ENCODE measurements around the gene PRRT2.

Gene PRRT2

GRCh38 chr16:29802416-29802935 is 9.5 kb upstream of the PRRT2 start:
- Histone ChIP-seq H3K27ac (peak overlapping the region; percentile 94), H3K27me3 (ENCODE audit: insufficient read depth, low read depth, severe bottlenecking) (no peaks in the 10 kb centered on the region), H3K9me3 (ENCODE audit: severe bottlenecking) (no peaks in the 10 kb centered on the region), H3K4me3 (ENCODE audit: low read depth, low read length) (no peak overlapping the region), H3K36me3 (peaks cover 77% of the 10 kb centered on the region)
- TF ChIP-seq CTCF (IDR thresholded peaks at IDR 0.05; ENCODE audit: low read depth, low read length) = no peak
- no peak for DNase-seq

GRCh38 chr16:29804020-29804419 is 8.0 kb upstream of the PRRT2 start:
- H3K9me3 ChIP-seq (ENCODE audit: severe bottlenecking) = no peaks in the 10 kb centered on the region
- peaks cover 77% of the 10 kb centered on the region for H3K36me3 ChIP-seq
- no peak overlapping the region for H3K4me3 ChIP-seq (ENCODE audit: low read depth, low read length)
- H3K27me3 ChIP-seq (ENCODE audit: insufficient read depth, low read depth, severe bottlenecking) = no peaks in the 10 kb centered on the region
- H3K27ac ChIP-seq = peak overlapping the region; percentile 94
- no peak for TF ChIP-seq CTCF (IDR thresholded peaks at IDR 0.05; ENCODE audit: low read depth, low read length)
- DNase-seq = no peak

GRCh38 chr16:29804455-29805231 is 7.3 kb upstream of the PRRT2 start:
- Histone ChIP-seq H3K4me3 (ENCODE audit: low read depth, low read length) (peak overlapping the region; percentile 73), H3K36me3 (peaks cover 75% of the 10 kb centered on the region), H3K27ac (peak overlapping the region; percentile 94), H3K27me3 (ENCODE audit: insufficient read depth, low read depth, severe bottlenecking) (no peaks in the 10 kb centered on the region), H3K9me3 (ENCODE audit: severe bottlenecking) (no peaks in the 10 kb centered on the region)
- DNase-seq = peak; percentile 57
- no peak for TF ChIP-seq CTCF (IDR thresholded peaks at IDR 0.05; ENCODE audit: low read depth, low read length)

GRCh38 chr16:29805232-29806098 is 6.5 kb upstream of the PRRT2 start:
- no peak for TF ChIP-seq CTCF (IDR thresholded peaks at IDR 0.05; ENCODE audit: low read depth, low read length)
- no peaks in the 10 kb centered on the region for H3K9me3 ChIP-seq (ENCODE audit: severe bottlenecking)
- no peaks in the 10 kb centered on the region for H3K27me3 ChIP-seq (ENCODE audit: insufficient read depth, low read depth, severe bottlenecking)
- peaks cover 75% of the 10 kb centered on the region for H3K36me3 ChIP-seq
- peak overlapping the region; percentile 94 for H3K27ac ChIP-seq
- peak; percentile 98 for DNase-seq
- peak overlapping the region; percentile 73 for H3K4me3 ChIP-seq (ENCODE audit: low read depth, low read length)

- no peak for TF ChIP-seq CTCF (IDR thresholded peaks at IDR 0.05; ENCODE audit: low read depth, low read length)
- H3K9me3 ChIP-seq (ENCODE audit: severe bottlenecking) = no peaks in the 10 kb centered on the region
- no peak for DNase-seq
- H3K27me3 ChIP-seq (ENCODE audit: insufficient read depth, low read depth, severe bottlenecking) = no peaks in the 10 kb centered on the region
- H3K27ac ChIP-seq = peak within 1 kb of the TSS; percentile 96
- peaks cover 72% of the 10 kb centered on the region for H3K36me3 ChIP-seq
- H3K4me3 ChIP-seq (ENCODE audit: low read depth, low read length) = peak within 1 kb of the TSS; percentile 78
Measured at GRCh38 chr16:29806099-29806579, 5.9 kb upstream of the PRRT2 start, which contains the start of gene MAZ. Gene MAZ, plus strand, starts transcription at chr16:29806529. Its CDS starts 173 bp downstream, at chr16:29806702.
